ENCODE results near the gene AARS2. TPM values are rescaled to one million over a fixed set of nuclear protein-coding genes. Genes with fewer than 3 reads are reported as not detected.
A peak's percentile ranks its signal among the peaks of the same experiment; 100 is the strongest.

Gene AARS2
- 1 to 10 TPM; 6.1 to 9.4 (median 6.9) TPM for total RNA-seq

DNA sequence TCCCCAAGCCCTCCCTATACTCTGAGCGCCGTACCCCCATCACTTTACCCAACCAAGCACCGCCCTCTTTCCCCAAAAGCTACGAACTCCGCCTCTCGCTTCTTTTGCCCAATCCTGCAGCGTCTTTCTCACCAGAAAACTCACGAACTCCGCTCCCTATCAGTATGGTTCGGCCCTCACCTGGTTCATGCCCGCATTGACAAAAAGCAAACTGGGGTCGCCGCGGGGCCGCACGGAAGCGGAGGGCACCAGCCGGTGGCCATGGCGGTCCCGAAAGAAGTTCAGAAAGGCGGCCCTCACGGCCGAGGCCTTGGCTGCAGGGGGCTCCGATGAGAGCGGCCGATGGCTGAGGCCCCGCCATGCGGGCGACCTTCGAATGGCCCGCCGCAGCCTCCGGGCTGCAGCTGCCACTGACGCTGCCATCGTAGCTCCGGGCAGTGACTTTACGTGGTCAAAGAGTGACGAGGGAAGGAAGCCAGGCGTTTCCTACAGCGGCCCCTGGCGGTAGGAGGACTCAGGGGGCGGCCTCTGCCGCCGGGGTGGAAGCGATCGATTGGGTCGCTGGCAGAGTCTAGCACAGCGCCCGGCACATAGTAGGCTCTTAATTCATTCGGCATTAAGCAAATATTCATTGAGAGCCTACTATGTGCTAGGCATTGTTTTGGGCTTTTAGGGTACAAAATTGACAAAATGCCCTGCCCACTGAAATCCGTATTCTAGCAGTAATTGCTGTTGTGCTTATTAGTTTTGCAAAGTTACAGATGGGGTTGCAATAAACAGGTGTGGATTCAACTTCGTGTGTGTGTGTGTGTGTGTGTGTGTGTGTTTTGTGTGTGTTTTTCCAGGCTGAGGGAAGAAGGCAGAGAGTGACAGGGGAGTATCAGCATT, at the start of gene AARS2:
Gene AARS2, minus strand, starts transcription at position 447 of the 888 bp plus-strand sequence. Its CDS starts 24 bp downstream, at position 423.
- Histone ChIP-seq H3K36me3 (peaks cover 0 to 36% of the 10 kb centered on the region in 2 donors), H3K9me3 (no peaks in the 10 kb centered on the region), H3K4me3 (peak within 1 kb of the TSS; percentile 61 to 95), H3K27me3 (no peaks in the 10 kb centered on the region), H3K4me1 (peaks cover 0 to 18% (median 6%) of the 10 kb centered on the region in 3 donors), H3K27ac (peak within 1 kb of the TSS; percentile 58 to 87 (median 80))
- peak; percentile 62 to 71 for TF ChIP-seq POLR2A (IDR thresholded peaks at IDR 0.05)
- TF ChIP-seq, protein P1, sequence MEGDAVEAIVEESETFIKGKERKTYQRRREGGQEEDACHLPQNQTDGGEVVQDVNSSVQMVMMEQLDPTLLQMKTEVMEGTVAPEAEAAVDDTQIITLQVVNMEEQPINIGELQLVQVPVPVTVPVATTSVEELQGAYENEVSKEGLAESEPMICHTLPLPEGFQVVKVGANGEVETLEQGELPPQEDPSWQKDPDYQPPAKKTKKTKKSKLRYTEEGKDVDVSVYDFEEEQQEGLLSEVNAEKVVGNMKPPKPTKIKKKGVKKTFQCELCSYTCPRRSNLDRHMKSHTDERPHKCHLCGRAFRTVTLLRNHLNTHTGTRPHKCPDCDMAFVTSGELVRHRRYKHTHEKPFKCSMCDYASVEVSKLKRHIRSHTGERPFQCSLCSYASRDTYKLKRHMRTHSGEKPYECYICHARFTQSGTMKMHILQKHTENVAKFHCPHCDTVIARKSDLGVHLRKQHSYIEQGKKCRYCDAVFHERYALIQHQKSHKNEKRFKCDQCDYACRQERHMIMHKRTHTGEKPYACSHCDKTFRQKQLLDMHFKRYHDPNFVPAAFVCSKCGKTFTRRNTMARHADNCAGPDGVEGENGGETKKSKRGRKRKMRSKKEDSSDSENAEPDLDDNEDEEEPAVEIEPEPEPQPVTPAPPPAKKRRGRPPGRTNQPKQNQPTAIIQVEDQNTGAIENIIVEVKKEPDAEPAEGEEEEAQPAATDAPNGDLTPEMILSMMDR (IDR thresholded peaks at IDR 0.05) = peak; percentile 85 to 97 (median 87)
- no peak for TF ChIP-seq EP300 (IDR thresholded peaks at IDR 0.05)
- peak; percentile 74 for TF ChIP-seq POLR2AphosphoS5 (IDR thresholded peaks at IDR 0.05)
- peak; percentile 93 for ATAC-seq
- WGBS, 2 donors (ENCODE audit: low coverage in 1 of 2) = 0 to 3% methylated on average over 6 to 17 of the region's 52 CpGs

DNA sequence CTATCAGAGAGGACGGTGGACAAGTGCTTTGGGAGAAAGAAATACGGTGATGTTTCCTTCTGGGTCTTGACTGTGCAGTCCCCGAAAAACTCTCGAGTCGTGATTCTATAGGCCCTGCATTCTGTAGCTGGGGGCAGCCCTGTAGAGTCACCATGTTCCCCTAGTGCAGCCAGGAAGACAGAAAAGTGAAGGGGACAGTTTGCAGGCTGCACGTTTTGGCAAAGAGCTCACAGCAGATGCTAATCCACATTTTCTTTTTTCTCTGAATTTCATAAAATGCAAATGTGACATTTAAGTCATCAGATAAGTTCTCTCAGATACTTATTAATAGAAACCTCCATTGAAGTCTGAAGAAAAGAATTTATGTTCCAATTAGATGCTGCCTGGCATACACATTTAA, 48.8 kb upstream of the AARS2 start:
- 67 to 74% methylated on average over 4 to 6 of the region's 6 CpGs for WGBS, 2 donors (ENCODE audit: low coverage in 1 of 2)
- ATAC-seq = no peak
- H3K4me3 ChIP-seq = no peak overlapping the region

DNA sequence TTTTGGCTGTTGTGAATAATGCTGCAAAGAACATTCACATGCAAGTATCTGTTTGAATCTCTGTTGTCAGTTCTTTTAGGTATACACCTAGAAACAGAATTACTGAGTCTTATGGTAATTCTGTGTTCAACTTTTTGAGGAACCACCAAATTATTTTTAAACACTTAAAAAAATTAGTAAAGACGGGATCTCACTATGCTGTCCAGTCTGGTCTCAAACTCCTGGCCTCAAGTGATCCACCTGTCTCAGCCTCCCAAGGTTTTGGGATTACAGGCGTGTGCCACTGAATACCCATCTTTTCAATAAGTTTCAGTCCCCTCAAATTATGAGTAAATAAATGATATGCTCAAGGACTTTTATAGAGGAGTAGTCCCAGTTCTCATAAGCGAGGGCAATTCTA, 46.8 kb upstream of the AARS2 start:
- Histone ChIP-seq H3K27ac (no peak overlapping the region), H3K36me3 (no peaks in the 10 kb centered on the region), H3K9me3 (no peaks in the 10 kb centered on the region), H3K4me3 (no peak overlapping the region), H3K27me3 (peaks cover 3% of the 10 kb centered on the region), H3K4me1 (no peaks in the 10 kb centered on the region)
- no peak for ATAC-seq
- 68 to 91% methylated on average over 2 to 3 of the region's 3 CpGs for WGBS, 2 donors (ENCODE audit: low coverage in 1 of 2)
- TF ChIP-seq POLR2A (IDR thresholded peaks at IDR 0.05) (no peak), EP300 (IDR thresholded peaks at IDR 0.05) (no peak)
- TF ChIP-seq, protein P1 (IDR thresholded peaks at IDR 0.05) = no peak

More for the DNA sequence above, 48.8 kb upstream of the AARS2 start:
- H3K9me3 ChIP-seq = no peaks in the 10 kb centered on the region
- TF ChIP-seq POLR2A (IDR thresholded peaks at IDR 0.05) = no peak
- no peak for TF ChIP-seq EP300 (IDR thresholded peaks at IDR 0.05)
- no peak for TF ChIP-seq POLR2AphosphoS5 (IDR thresholded peaks at IDR 0.05)
- TF ChIP-seq, protein P1 (IDR thresholded peaks at IDR 0.05) = no peak
- no peaks in the 10 kb centered on the region for H3K36me3 ChIP-seq
- H3K4me1 ChIP-seq = no peaks in the 10 kb centered on the region
- H3K27ac ChIP-seq = no peak overlapping the region
- H3K27me3 ChIP-seq = peaks cover 3% of the 10 kb centered on the region

DNA sequence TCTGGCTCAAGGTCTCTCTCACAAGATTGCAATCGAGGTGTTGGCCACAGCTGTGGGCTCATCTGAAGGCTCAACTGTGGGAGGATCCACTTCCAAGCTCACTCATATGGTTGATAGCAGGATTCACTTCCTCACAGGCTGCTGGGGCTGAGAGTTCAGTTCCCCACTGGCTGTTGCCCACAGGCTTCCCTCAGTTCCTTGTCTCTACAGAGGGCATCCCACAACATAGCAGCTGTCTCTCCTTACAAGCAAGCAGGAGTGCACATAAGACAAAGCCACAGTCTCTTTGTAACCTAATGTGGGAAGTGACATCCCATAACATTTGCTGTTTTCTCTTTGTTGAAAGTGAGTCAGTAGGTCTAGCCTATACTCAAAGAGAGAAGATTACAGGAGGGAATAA, 43.3 kb upstream of the AARS2 start:
- 67 to 80% methylated on average over 1 of the region's 1 CpG for WGBS, 2 donors (ENCODE audit: low coverage in 1 of 2)
- no peaks in the 10 kb centered on the region for H3K27me3 ChIP-seq
- no peaks in the 10 kb centered on the region for H3K4me1 ChIP-seq
- no peaks in the 10 kb centered on the region for H3K36me3 ChIP-seq
- TF ChIP-seq POLR2AphosphoS5 (IDR thresholded peaks at IDR 0.05) (no peak), EP300 (IDR thresholded peaks at IDR 0.05) (no peak), POLR2A (IDR thresholded peaks at IDR 0.05) (no peak)
- TF ChIP-seq, protein P1 (IDR thresholded peaks at IDR 0.05) = no peak
- no peak overlapping the region for H3K27ac ChIP-seq
- ATAC-seq = no peak
- H3K9me3 ChIP-seq = no peaks in the 10 kb centered on the region
- no peak overlapping the region for H3K4me3 ChIP-seq

DNA sequence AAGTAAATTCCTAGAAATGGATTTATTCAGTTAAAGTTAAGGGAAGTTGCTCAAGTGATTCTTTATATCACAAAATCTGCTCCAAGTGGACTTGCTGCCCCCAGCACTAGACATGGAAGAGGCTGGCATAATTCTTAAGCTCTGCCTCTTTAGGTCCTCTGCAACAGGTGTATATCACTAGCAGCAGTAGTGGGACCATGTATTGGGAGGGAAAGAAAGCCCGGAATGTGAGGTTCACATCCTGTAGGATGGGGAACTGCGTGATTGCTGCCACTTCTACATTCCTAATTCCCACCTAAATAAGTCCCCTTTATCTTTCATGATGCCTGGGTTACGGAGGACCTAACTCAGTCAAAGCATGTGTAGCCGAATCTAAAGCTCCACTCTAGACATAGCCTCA, 42.5 kb upstream of the AARS2 start:
- Histone ChIP-seq H3K27me3 (no peaks in the 10 kb centered on the region), H3K36me3 (no peaks in the 10 kb centered on the region), H3K4me3 (no peak overlapping the region), H3K27ac (no peak overlapping the region), H3K4me1 (no peaks in the 10 kb centered on the region), H3K9me3 (no peaks in the 10 kb centered on the region)
- ATAC-seq = no peak
- no peak for TF ChIP-seq POLR2A (IDR thresholded peaks at IDR 0.05)
- no peak for TF ChIP-seq EP300 (IDR thresholded peaks at IDR 0.05)
- TF ChIP-seq, protein P1 (IDR thresholded peaks at IDR 0.05) = no peak
- TF ChIP-seq POLR2AphosphoS5 (IDR thresholded peaks at IDR 0.05) = no peak
- WGBS, 2 donors (ENCODE audit: low coverage in 1 of 2) = 75 to 79% methylated on average over 2 to 4 of the region's 4 CpGs

All from gastroesophageal sphincter (tissue), 4 donors.